ENCODE data around the gene UTF1.

UTF1 gene

DNA sequence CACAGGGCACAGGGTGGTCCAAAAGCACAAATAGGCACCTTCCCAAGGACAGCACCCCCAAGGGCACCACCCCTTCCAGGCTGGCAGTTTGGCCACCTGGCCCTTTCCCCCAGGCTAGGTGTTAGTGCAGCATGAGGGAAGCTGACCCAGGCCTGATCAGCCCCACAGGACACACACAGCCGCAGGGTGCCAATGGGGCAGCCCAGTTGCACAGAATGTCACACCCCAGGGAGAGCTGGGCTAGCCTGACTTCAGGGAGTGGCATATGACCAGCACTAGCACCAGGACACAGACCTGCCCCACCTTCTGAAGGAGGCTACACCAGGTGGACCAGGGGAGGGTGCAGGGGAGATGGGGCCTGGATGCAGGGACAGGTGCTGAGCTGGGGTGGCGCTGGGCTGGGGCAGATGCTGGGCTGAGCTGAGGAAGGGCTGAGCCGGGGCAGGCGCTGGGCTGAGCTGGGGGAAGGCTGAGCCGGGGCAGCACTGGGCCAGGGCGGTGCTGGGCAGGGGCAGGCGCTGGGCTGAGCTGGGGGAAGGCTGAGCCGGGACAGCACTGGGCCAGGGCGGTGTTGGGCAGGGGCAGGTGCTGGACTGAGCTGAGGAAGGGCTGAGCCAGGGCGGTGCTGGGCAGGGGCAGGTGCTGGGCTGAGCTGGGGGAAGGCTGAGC lies 50.5 kb downstream of the UTF1 start:
- DNase-seq: no peak

- no peak for DNase-seq
Observed at GRCh38 chr10:133281084-133281483, 51.1 kb downstream of the UTF1 start.

All from activated gamma-delta T cell (primary cell).